ENCODE measurements around the gene AOC2.
"Not testable (repeated sequence)": the region's sequence is repeated elsewhere in the genome, so short reads cannot be mapped to it uniquely, and the experiment has no call there.

AOC2 gene

DNA sequence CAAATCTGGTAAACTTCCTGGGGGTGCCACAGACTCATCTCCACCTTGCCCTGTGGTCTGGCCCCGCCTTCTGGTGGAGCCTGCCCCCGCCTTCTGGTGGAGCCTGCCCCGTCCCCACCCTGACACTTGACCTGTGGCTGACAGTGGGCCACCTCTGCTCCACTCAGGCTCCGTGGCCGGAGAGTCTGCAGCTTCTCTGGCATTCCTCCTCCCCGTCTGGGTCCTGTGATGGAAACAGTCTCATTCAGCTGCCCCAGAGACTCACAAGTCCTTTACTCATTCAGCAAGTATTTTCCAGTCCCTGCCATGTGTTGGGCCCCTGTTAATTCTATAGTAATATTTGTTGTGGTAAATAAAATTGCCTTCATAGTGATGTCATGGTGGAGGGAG is 35.2 kb downstream of the AOC2 start:
- Histone ChIP-seq H3K4me2 (ENCODE audit: low read length) (no peak overlapping the region), H3K27ac (ENCODE audit: low read depth, low read length, poor library complexity, severe bottlenecking) (no peak overlapping the region)

DNA sequence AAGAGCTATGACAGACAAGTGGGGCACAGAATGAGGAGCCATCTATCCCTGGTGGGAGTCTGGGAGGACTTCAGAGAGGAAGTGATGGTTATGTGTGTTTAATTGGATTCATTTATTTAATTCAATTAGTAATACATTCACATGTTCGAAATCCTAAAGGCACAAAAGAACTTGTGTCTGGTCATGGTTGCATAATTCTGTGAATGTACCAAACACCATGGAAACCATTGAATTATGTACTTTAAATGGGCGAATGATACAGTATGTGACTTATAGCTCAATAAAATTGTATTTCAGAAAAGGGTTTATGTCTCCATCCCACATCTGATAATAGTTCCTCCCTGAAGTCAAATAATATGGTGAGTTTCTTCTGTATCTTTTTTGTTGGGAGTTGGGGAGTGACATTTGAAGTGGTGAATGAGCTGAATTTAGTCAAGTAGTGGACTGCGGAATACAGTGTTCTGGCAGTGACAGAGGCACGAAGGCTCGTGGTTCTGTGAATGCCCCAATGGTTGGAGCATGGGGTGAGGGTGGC is 36.5 kb downstream of the AOC2 start:
- Histone ChIP-seq H3K4me2 (ENCODE audit: low read length) (no peak overlapping the region), H3K27me3 (ENCODE audit: insufficient read depth, low read length) (peaks cover 10% of the 10 kb centered on the region; the same call in 1 of the 2 replicates)
- TF ChIP-seq, protein P1, sequence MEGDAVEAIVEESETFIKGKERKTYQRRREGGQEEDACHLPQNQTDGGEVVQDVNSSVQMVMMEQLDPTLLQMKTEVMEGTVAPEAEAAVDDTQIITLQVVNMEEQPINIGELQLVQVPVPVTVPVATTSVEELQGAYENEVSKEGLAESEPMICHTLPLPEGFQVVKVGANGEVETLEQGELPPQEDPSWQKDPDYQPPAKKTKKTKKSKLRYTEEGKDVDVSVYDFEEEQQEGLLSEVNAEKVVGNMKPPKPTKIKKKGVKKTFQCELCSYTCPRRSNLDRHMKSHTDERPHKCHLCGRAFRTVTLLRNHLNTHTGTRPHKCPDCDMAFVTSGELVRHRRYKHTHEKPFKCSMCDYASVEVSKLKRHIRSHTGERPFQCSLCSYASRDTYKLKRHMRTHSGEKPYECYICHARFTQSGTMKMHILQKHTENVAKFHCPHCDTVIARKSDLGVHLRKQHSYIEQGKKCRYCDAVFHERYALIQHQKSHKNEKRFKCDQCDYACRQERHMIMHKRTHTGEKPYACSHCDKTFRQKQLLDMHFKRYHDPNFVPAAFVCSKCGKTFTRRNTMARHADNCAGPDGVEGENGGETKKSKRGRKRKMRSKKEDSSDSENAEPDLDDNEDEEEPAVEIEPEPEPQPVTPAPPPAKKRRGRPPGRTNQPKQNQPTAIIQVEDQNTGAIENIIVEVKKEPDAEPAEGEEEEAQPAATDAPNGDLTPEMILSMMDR (IDR thresholded peaks at IDR 0.05; ENCODE audit: low read length): no peak
- TF ChIP-seq EZH2 (IDR thresholded peaks at IDR 0.05; ENCODE audit: borderline replicate concordance, low read length): no peak

More for the DNA sequence above, 35.2 kb downstream of the AOC2 start:
- Histone ChIP-seq H3K79me2 (ENCODE audit: insufficient read depth, low read length) (no peaks in the 10 kb centered on the region), H4K20me1 (ENCODE audit: insufficient read depth, low read length) (no peaks in the 10 kb centered on the region), H3K36me3 (ENCODE audit: insufficient read depth, low read length) (no peaks in the 10 kb centered on the region), H3K4me3 (ENCODE audit: low read depth, low read length, poor library complexity, severe bottlenecking) (no peak overlapping the region), H3K9ac (ENCODE audit: low read length) (no peak overlapping the region), H3K9me2 (ENCODE audit: low read depth, low read length) (no peaks in the 10 kb centered on the region), H3K27me3 (ENCODE audit: insufficient read depth, low read length) (peaks cover 10% of the 10 kb centered on the region; the same call in 1 of the 2 replicates), H3F3A (ENCODE audit: insufficient read depth, low read length) (no peaks in the 10 kb centered on the region), H3K4me1 (ENCODE audit: insufficient read depth, low read length, severe bottlenecking) (no peaks in the 10 kb centered on the region), H3K9me3 (ENCODE audit: low read length) (no peaks in the 10 kb centered on the region), H2AFZ (ENCODE audit: low read length) (no peak overlapping the region)
- no peak for TF ChIP-seq EZH2 (IDR thresholded peaks at IDR 0.05; ENCODE audit: borderline replicate concordance, low read length)
- TF ChIP-seq, protein P1 (IDR thresholded peaks at IDR 0.05; ENCODE audit: low read length): no peak

DNA sequence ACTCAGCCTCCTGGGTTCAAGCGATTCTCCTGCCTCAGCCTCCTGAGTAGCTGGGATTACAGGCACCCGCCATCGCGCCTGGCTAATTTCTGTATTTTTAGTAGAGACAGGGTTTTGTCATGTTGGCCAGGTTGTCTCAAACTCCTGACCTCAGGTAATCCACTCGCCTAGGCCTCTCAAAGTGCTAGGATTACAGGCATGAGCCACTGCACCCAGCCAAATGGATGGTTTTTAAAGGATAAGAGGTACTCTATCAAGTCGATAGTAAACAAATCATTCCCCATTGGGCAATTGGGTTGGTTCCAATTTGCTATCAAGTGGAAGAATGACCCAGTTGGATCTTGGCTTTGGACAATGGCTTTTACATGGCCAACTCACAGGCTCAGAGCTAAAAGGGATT is 37.3 kb downstream of the AOC2 start:
- not testable (repeated sequence) for H3K79me2 ChIP-seq (ENCODE audit: insufficient read depth, low read length); H3K27ac ChIP-seq (ENCODE audit: low read depth, low read length, poor library complexity, severe bottlenecking); H3K9me2 ChIP-seq (ENCODE audit: low read depth, low read length); H4K20me1 ChIP-seq (ENCODE audit: insufficient read depth, low read length); H3K4me1 ChIP-seq (ENCODE audit: insufficient read depth, low read length, severe bottlenecking); H3K4me2 ChIP-seq (ENCODE audit: low read length); H3K27me3 ChIP-seq (ENCODE audit: insufficient read depth, low read length); H3K36me3 ChIP-seq (ENCODE audit: insufficient read depth, low read length); H3K9ac ChIP-seq (ENCODE audit: low read length); H3K4me3 ChIP-seq (ENCODE audit: low read depth, low read length, poor library complexity, severe bottlenecking); H3K9me3 ChIP-seq (ENCODE audit: low read length); H2AFZ ChIP-seq (ENCODE audit: low read length); H3F3A ChIP-seq (ENCODE audit: insufficient read depth, low read length)

More for the DNA sequence above, 36.5 kb downstream of the AOC2 start:
- Histone ChIP-seq H3K9ac (ENCODE audit: low read length) (no peak overlapping the region), H3K79me2 (ENCODE audit: insufficient read depth, low read length) (no peaks in the 10 kb centered on the region), H3K9me2 (ENCODE audit: low read depth, low read length) (no peaks in the 10 kb centered on the region), H3F3A (ENCODE audit: insufficient read depth, low read length) (no peaks in the 10 kb centered on the region), H3K36me3 (ENCODE audit: insufficient read depth, low read length) (no peaks in the 10 kb centered on the region), H3K4me1 (ENCODE audit: insufficient read depth, low read length, severe bottlenecking) (no peaks in the 10 kb centered on the region), H4K20me1 (ENCODE audit: insufficient read depth, low read length) (no peaks in the 10 kb centered on the region), H3K9me3 (ENCODE audit: low read length) (no peaks in the 10 kb centered on the region), H3K4me3 (ENCODE audit: low read depth, low read length, poor library complexity, severe bottlenecking) (no peak overlapping the region), H3K27ac (ENCODE audit: low read depth, low read length, poor library complexity, severe bottlenecking) (no peak overlapping the region), H2AFZ (ENCODE audit: low read length) (no peak overlapping the region)

DNA sequence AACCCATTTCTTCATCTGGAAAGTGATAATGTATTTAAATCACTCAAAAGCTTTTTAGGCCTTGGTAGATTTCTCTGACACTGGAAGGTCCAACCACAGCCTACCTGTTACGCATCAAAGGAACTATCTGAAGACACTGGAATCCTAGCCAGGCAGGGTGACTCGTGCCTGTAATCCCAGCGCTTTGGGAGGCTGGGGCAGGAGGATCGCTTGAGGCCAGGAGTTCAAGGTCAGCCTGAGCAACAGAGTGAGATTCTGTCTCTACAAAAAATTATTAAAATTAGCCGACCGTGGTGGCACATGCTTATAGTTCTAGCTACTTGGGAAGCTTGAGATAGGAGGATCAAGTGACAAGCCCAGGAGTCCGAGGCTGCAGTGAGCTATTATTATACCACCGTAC is 37.8 kb downstream of the AOC2 start:
- H3K4me2 ChIP-seq (ENCODE audit: low read length): no peak overlapping the region
- no peak overlapping the region for H3K9ac ChIP-seq (ENCODE audit: low read length)
- H3K9me3 ChIP-seq (ENCODE audit: low read length): no peaks in the 10 kb centered on the region
- H3K27me3 ChIP-seq (ENCODE audit: insufficient read depth, low read length): peaks cover 9% of the 10 kb centered on the region; the same call in 1 of the 2 replicates
- no peaks in the 10 kb centered on the region for H3F3A ChIP-seq (ENCODE audit: insufficient read depth, low read length)
- H3K36me3 ChIP-seq (ENCODE audit: insufficient read depth, low read length): no peaks in the 10 kb centered on the region
- H3K4me3 ChIP-seq (ENCODE audit: low read depth, low read length, poor library complexity, severe bottlenecking): no peak overlapping the region
- no peak overlapping the region for H3K27ac ChIP-seq (ENCODE audit: low read depth, low read length, poor library complexity, severe bottlenecking)
- H3K79me2 ChIP-seq (ENCODE audit: insufficient read depth, low read length): no peaks in the 10 kb centered on the region
- no peaks in the 10 kb centered on the region for H3K9me2 ChIP-seq (ENCODE audit: low read depth, low read length)
- no peaks in the 10 kb centered on the region for H3K4me1 ChIP-seq (ENCODE audit: insufficient read depth, low read length, severe bottlenecking)
- no peak overlapping the region for H2AFZ ChIP-seq (ENCODE audit: low read length)
- TF ChIP-seq EZH2 (IDR thresholded peaks at IDR 0.05; ENCODE audit: borderline replicate concordance, low read length): no peak
- TF ChIP-seq, protein P1 (IDR thresholded peaks at IDR 0.05; ENCODE audit: low read length): no peak
- no peaks in the 10 kb centered on the region for H4K20me1 ChIP-seq (ENCODE audit: insufficient read depth, low read length)

All from OCI-LY1 (cell line).